GM23338 (cell line): ENCODE data around the gene CACNA1C.

Experiments
- CREB1 ChIP-seq: fragments of 250-450 bp; sonication (Bioruptor Pico); IDR thresholded peaks from 2 replicates; pipeline ENCODE4 v1.5.0; 2020; ENCODE audit warnings: low read depth, mild to moderate bottlenecking, moderate library complexity
- EZH2 ChIP-seq: fragments of 200-600 bp; sonication (generic); IDR thresholded peaks from one replicate; pipeline ENCODE4 v1.8.0; 2017; ENCODE audit warnings: antibody characterized with exemption, mild to moderate bottlenecking, low read depth; ENCODE audit not compliant: unreplicated experiment
- EZH2phosphoT487 ChIP-seq: fragments of 200-600 bp; sonication (generic); IDR thresholded peaks from one replicate; pipeline ENCODE4 v1.8.1; 2018; ENCODE audit warnings: antibody characterized with exemption; ENCODE audit not compliant: unreplicated experiment
- JUNB ChIP-seq: IDR thresholded peaks from one replicate; pipeline ENCODE4 v1.6.1; 2016; ENCODE audit warnings: antibody characterized with exemption; ENCODE audit not compliant: unreplicated experiment
- NANOG ChIP-seq: IDR thresholded peaks from 2 replicates; pipeline ENCODE4 v1.6.1; 2016; ENCODE audit warnings: antibody characterized with exemption, borderline replicate concordance
- POLR2AphosphoS5 ChIP-seq: IDR thresholded peaks from 2 replicates; pipeline ENCODE4 v1.6.1; 2016; ENCODE audit warnings: antibody characterized with exemption, low read depth
- STAT1 ChIP-seq: IDR thresholded peaks from one replicate; pipeline ENCODE4 v1.6.1; 2016; ENCODE audit warnings: antibody characterized with exemption; ENCODE audit not compliant: unreplicated experiment
- ZNF114 ChIP-seq: fragments of 250-450 bp; sonication (Bioruptor Pico); IDR thresholded peaks from 2 replicates; pipeline ENCODE4 v1.5.0; 2020; ENCODE audit warnings: mild to moderate bottlenecking, moderate library complexity
- ZNF331 ChIP-seq: fragments of 250-450 bp; sonication (Bioruptor Pico); IDR thresholded peaks from 2 replicates; pipeline ENCODE4 v1.5.0; 2020; ENCODE audit warnings: low read depth, mild to moderate bottlenecking, moderate library complexity
- TF ChIP-seq, protein P1 (sequence below), 2 experiments: fragments of 200-600 bp in 1 of 2; sonication (generic) in 1 of 2; conservative IDR thresholded peaks; 2 replicates each; pipeline versions ENCODE4 v1.5.1 to v1.6.1; 2016 to 2017; ENCODE audit warnings: antibody characterized with exemption in 2 of 2, low read depth in 2 of 2, mild to moderate bottlenecking in 2 of 2, moderate library complexity in 1 of 2
- TF ChIP-seq, protein P2 (sequence below): IDR thresholded peaks from 2 replicates; pipeline ENCODE4 v1.6.1; 2016; ENCODE audit warnings: antibody characterized with exemption
- TF ChIP-seq, protein P3 (sequence below): IDR thresholded peaks from one replicate; pipeline ENCODE4 v1.6.1; 2018; ENCODE audit warnings: antibody characterized with exemption; ENCODE audit not compliant: unreplicated experiment
- TF ChIP-seq, protein P4 (sequence below): fragments of 250-450 bp; sonication (Bioruptor Pico); IDR thresholded peaks from 2 replicates; pipeline ENCODE4 v1.5.0; 2020; ENCODE audit warnings: mild to moderate bottlenecking, moderate library complexity

DNA sequence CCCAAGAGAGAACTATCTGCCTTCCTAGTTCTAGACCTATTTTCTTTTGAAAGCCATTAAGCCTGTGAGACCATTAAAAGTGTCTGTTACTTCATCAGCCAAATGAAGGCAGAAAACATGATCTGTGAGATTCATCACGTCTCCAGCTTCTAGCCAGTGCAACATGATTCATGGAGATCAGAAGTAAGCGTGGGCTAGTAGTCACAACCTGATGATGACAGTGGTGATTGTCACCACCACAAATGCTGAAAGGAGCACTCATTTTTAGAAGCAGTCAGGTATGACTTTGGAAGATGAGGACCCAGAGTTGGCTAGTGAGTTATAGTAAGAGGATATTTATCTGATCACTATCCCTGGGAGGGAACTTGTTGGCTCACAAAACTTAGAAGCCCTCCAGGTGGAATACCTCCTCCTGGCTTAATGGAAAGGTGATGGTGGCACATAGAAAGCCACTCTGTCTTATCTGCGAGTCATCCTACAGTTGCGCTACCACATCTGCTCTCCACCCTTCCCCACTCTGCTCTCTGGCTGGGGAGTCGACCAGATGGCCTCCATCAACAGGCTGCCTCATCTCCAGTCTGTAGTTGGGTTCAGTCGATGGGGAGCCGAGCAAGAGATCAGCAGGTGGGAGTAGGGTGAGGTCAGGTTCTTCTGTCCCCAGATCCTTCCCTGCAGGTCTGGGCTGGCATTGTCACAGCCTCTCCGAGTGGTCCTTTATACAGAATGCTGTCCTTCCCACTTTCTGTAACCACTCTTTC is 424.4 kb downstream of the CACNA1C start:
- TF ChIP-seq, protein P1, sequence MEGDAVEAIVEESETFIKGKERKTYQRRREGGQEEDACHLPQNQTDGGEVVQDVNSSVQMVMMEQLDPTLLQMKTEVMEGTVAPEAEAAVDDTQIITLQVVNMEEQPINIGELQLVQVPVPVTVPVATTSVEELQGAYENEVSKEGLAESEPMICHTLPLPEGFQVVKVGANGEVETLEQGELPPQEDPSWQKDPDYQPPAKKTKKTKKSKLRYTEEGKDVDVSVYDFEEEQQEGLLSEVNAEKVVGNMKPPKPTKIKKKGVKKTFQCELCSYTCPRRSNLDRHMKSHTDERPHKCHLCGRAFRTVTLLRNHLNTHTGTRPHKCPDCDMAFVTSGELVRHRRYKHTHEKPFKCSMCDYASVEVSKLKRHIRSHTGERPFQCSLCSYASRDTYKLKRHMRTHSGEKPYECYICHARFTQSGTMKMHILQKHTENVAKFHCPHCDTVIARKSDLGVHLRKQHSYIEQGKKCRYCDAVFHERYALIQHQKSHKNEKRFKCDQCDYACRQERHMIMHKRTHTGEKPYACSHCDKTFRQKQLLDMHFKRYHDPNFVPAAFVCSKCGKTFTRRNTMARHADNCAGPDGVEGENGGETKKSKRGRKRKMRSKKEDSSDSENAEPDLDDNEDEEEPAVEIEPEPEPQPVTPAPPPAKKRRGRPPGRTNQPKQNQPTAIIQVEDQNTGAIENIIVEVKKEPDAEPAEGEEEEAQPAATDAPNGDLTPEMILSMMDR (conservative IDR thresholded peaks at IDR 0.05; ENCODE audit: low read depth in 2 of 2), result no peak
- no peak for TF ChIP-seq CREB1 (CRISPR knock-in tag)
- no peak for TF ChIP-seq ZNF331 (CRISPR knock-in tag)
- no peak for TF ChIP-seq EZH2
- TF ChIP-seq, protein P2, sequence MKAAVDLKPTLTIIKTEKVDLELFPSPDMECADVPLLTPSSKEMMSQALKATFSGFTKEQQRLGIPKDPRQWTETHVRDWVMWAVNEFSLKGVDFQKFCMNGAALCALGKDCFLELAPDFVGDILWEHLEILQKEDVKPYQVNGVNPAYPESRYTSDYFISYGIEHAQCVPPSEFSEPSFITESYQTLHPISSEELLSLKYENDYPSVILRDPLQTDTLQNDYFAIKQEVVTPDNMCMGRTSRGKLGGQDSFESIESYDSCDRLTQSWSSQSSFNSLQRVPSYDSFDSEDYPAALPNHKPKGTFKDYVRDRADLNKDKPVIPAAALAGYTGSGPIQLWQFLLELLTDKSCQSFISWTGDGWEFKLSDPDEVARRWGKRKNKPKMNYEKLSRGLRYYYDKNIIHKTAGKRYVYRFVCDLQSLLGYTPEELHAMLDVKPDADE, result no peak
- TF ChIP-seq, protein P3, sequence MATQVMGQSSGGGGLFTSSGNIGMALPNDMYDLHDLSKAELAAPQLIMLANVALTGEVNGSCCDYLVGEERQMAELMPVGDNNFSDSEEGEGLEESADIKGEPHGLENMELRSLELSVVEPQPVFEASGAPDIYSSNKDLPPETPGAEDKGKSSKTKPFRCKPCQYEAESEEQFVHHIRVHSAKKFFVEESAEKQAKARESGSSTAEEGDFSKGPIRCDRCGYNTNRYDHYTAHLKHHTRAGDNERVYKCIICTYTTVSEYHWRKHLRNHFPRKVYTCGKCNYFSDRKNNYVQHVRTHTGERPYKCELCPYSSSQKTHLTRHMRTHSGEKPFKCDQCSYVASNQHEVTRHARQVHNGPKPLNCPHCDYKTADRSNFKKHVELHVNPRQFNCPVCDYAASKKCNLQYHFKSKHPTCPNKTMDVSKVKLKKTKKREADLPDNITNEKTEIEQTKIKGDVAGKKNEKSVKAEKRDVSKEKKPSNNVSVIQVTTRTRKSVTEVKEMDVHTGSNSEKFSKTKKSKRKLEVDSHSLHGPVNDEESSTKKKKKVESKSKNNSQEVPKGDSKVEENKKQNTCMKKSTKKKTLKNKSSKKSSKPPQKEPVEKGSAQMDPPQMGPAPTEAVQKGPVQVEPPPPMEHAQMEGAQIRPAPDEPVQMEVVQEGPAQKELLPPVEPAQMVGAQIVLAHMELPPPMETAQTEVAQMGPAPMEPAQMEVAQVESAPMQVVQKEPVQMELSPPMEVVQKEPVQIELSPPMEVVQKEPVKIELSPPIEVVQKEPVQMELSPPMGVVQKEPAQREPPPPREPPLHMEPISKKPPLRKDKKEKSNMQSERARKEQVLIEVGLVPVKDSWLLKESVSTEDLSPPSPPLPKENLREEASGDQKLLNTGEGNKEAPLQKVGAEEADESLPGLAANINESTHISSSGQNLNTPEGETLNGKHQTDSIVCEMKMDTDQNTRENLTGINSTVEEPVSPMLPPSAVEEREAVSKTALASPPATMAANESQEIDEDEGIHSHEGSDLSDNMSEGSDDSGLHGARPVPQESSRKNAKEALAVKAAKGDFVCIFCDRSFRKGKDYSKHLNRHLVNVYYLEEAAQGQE, result no peak
- no peak for TF ChIP-seq POLR2AphosphoS5
- TF ChIP-seq EZH2phosphoT487, result no peak
- TF ChIP-seq NANOG, result no peak
- no peak for TF ChIP-seq JUNB
- TF ChIP-seq STAT1, result no peak
- TF ChIP-seq, protein P4, sequence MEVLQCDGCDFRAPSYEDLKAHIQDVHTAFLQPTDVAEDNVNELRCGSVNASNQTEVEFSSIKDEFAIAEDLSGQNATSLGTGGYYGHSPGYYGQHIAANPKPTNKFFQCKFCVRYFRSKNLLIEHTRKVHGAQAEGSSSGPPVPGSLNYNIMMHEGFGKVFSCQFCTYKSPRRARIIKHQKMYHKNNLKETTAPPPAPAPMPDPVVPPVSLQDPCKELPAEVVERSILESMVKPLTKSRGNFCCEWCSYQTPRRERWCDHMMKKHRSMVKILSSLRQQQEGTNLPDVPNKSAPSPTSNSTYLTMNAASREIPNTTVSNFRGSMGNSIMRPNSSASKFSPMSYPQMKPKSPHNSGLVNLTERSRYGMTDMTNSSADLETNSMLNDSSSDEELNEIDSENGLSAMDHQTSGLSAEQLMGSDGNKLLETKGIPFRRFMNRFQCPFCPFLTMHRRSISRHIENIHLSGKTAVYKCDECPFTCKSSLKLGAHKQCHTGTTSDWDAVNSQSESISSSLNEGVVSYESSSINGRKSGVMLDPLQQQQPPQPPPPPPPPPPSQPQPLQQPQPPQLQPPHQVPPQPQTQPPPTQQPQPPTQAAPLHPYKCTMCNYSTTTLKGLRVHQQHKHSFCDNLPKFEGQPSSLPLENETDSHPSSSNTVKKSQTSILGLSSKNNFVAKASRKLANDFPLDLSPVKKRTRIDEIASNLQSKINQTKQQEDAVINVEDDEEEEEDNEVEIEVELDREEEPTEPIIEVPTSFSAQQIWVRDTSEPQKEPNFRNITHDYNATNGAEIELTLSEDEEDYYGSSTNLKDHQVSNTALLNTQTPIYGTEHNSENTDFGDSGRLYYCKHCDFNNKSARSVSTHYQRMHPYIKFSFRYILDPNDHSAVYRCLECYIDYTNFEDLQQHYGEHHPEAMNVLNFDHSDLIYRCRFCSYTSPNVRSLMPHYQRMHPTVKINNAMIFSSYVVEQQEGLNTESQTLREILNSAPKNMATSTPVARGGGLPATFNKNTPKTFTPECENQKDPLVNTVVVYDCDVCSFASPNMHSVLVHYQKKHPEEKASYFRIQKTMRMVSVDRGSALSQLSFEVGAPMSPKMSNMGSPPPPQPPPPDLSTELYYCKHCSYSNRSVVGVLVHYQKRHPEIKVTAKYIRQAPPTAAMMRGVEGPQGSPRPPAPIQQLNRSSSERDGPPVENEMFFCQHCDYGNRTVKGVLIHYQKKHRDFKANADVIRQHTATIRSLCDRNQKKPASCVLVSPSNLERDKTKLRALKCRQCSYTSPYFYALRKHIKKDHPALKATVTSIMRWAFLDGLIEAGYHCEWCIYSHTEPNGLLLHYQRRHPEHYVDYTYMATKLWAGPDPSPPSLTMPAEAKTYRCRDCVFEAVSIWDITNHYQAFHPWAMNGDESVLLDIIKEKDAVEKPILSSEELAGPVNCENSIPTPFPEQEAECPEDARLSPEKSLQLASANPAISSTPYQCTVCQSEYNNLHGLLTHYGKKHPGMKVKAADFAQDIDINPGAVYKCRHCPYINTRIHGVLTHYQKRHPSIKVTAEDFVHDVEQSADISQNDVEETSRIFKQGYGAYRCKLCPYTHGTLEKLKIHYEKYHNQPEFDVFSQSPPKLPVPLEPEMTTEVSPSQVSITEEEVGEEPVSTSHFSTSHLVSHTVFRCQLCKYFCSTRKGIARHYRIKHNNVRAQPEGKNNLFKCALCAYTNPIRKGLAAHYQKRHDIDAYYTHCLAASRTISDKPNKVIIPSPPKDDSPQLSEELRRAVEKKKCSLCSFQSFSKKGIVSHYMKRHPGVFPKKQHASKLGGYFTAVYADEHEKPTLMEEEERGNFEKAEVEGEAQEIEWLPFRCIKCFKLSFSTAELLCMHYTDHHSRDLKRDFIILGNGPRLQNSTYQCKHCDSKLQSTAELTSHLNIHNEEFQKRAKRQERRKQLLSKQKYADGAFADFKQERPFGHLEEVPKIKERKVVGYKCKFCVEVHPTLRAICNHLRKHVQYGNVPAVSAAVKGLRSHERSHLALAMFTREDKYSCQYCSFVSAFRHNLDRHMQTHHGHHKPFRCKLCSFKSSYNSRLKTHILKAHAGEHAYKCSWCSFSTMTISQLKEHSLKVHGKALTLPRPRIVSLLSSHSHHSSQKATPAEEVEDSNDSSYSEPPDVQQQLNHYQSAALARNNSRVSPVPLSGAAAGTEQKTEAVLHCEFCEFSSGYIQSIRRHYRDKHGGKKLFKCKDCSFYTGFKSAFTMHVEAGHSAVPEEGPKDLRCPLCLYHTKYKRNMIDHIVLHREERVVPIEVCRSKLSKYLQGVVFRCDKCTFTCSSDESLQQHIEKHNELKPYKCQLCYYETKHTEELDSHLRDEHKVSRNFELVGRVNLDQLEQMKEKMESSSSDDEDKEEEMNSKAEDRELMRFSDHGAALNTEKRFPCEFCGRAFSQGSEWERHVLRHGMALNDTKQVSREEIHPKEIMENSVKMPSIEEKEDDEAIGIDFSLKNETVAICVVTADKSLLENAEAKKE (CRISPR knock-in tag), result no peak
- TF ChIP-seq ZNF114 (CRISPR knock-in tag), result no peak
